Thyroid gland (tissue), 4 donors: ENCODE results near the gene ZRSR2. TPM values are rescaled to one million over a fixed set of nuclear protein-coding genes. Genes with fewer than 3 reads are reported as not detected.
"Not testable (repeated sequence)": the region's sequence is repeated elsewhere in the genome, so short reads cannot be mapped to it uniquely, and the experiment has no call there.

Experiments used
- DNase-seq, 2 donors: peaks; one replicate each; pipeline ENCODE4 v3.0.0-alpha.2; 2019
- H3K27ac ChIP-seq, 3 donors: fragments of 200-600 bp; sonication (generic); 1 replicate in 2 of 3; 2 replicates in 1 of 3; pipeline ENCODE4 v1.5.1; 2016 to 2019; ENCODE audit warnings: mild to moderate bottlenecking in 1 of 3, moderate library complexity in 1 of 3
- H3K27me3 ChIP-seq: fragments of 200-600 bp; sonication (generic); one replicate; pipeline ENCODE4 v1.5.1; 2019
- H3K36me3 ChIP-seq, 2 donors: fragments of 200-600 bp; sonication (generic); one replicate each; pipeline ENCODE4 v1.5.1; 2016 to 2019
- H3K4me1 ChIP-seq, 2 donors: fragments of 200-600 bp; sonication (generic); one replicate each; pipeline ENCODE4 v1.5.1; 2017 to 2019
- H3K4me3 ChIP-seq, 3 donors: fragments of 200-600 bp; sonication (generic); replicated peaks in 1 of 3; 1 replicate in 2 of 3; 2 replicates in 1 of 3; pipeline ENCODE4 v1.5.1; 2016; ENCODE audit warnings: mild to moderate bottlenecking in 1 of 3
- H3K9me3 ChIP-seq: fragments of 200-600 bp; sonication (generic); one replicate; pipeline ENCODE4 v1.5.1; 2017
- CTCF ChIP-seq, 6 experiments: fragments of 200-600 bp in 3 of 6; fragments of 450-650 bp in 3 of 6; sonication (generic) in 3 of 6; IDR thresholded peaks; one replicate each; pipeline ENCODE4 v1.5.1; 2016 to 2019; ENCODE audit warnings: antibody characterized with exemption in 6 of 6, mild to moderate bottlenecking in 2 of 6, inconsistent platforms in 1 of 6, moderate library complexity in 1 of 6
- POLR2A ChIP-seq, 2 donors: fragments of 450-650 bp; IDR thresholded peaks; one replicate each; pipeline ENCODE4 v1.6.1; 2017; ENCODE audit warnings: antibody characterized with exemption in 2 of 2, mild to moderate bottlenecking in 2 of 2, moderate library complexity in 1 of 2
- WGBS, 2 donors: methylation state at CpG; one replicate each; pipeline ENCODE4 v1.1.5; 2017; 5-methylcytosine and 5-hydroxymethylcytosine counted together
- intact Hi-C: fragments of 100-400 bp; cut with DNase I; formaldehyde crosslinking; loops from one replicate; pipeline ENCODE4 v1.15.1; 2023
- total RNA-seq, 4 donors: library from RNA; depleted of rRNA; stranded (reverse); fragments of >200 nt; gene quantifications; one replicate each; pipeline ENCODE4 v1.2.3, GENCODE V29; 2016

Gene ZRSR2
- total RNA-seq, 4 donors from 2014 or later = 3.3 to 106 (median 13.2) TPM

GRCh38 chrX:15820106-15821073, 30.1 kb downstream of the ZRSR2 start:
- H3K4me3 ChIP-seq = no peak overlapping the region
- no peaks in the 10 kb centered on the region for H3K27me3 ChIP-seq
- no peak for DNase-seq
- no peaks in the 10 kb centered on the region for H3K9me3 ChIP-seq
- no peaks in the 10 kb centered on the region for H3K4me1 ChIP-seq
- WGBS, 2 donors = 72 to 87% methylated on average over 14 of the region's 14 CpGs
- no peak overlapping the region for H3K27ac ChIP-seq
- intact Hi-C loops = no loop called here
- H3K36me3 ChIP-seq = peaks cover 29 to 57% of the 10 kb centered on the region in 2 donors
- TF ChIP-seq CTCF (IDR thresholded peaks at IDR 0.05) = no peak
- TF ChIP-seq POLR2A (IDR thresholded peaks at IDR 0.05) = no peak

GRCh38 chrX:15822922-15823321, 32.6 kb downstream of the ZRSR2 start:
- H3K9me3 ChIP-seq = no peaks in the 10 kb centered on the region
- H3K27me3 ChIP-seq = no peaks in the 10 kb centered on the region
- no peak for DNase-seq
- TF ChIP-seq POLR2A (IDR thresholded peaks at IDR 0.05) (no peak), CTCF (IDR thresholded peaks at IDR 0.05) (no peak)
- WGBS, 2 donors = 95 to 98% methylated on average over 22 to 23 of the region's 23 CpGs
- no peaks in the 10 kb centered on the region for H3K4me1 ChIP-seq
- intact Hi-C loops = no loop called here
- H3K27ac ChIP-seq = no peak overlapping the region
- H3K4me3 ChIP-seq = no peak overlapping the region
- peaks cover 13 to 36% of the 10 kb centered on the region in 2 donors for H3K36me3 ChIP-seq

- TF ChIP-seq CTCF (IDR thresholded peaks at IDR 0.05) (no peak), POLR2A (IDR thresholded peaks at IDR 0.05) (no peak)
- WGBS, 2 donors = 79 to 88% methylated on average over 5 of the region's 5 CpGs
- H3K27me3 ChIP-seq = no peaks in the 10 kb centered on the region
- H3K36me3 ChIP-seq = peaks cover 7 to 17% of the 10 kb centered on the region in 2 donors
- no peak overlapping the region for H3K27ac ChIP-seq
- no peak for DNase-seq
- H3K9me3 ChIP-seq = no peaks in the 10 kb centered on the region
- H3K4me3 ChIP-seq = no peak overlapping the region
- no peaks in the 10 kb centered on the region for H3K4me1 ChIP-seq
- intact Hi-C loops = no loop called here
Observed at GRCh38 chrX:15825936-15826335, 35.7 kb downstream of the ZRSR2 start.

GRCh38 chrX:15829217-15829616, 38.9 kb downstream of the ZRSR2 start:
- H3K27ac ChIP-seq = no peak overlapping the region
- H3K4me1 ChIP-seq = no peaks in the 10 kb centered on the region
- DNase-seq = no peak
- H3K4me3 ChIP-seq = no peak overlapping the region
- TF ChIP-seq POLR2A (IDR thresholded peaks at IDR 0.05) (no peak), CTCF (IDR thresholded peaks at IDR 0.05) (no peak)
- WGBS, 2 donors = 71 to 78% methylated on average over 1 of the region's 1 CpG
- intact Hi-C loops = no loop called here
- no peaks in the 10 kb centered on the region for H3K9me3 ChIP-seq
- H3K36me3 ChIP-seq = no peaks in the 10 kb centered on the region
- no peaks in the 10 kb centered on the region for H3K27me3 ChIP-seq

GRCh38 chrX:15831347-15831746, 41.1 kb downstream of the ZRSR2 start:
- 86 to 91% methylated on average over 1 of the region's 2 CpGs for WGBS, 2 donors
- H3K4me3 ChIP-seq, H3K36me3 ChIP-seq, H3K4me1 ChIP-seq, H3K27ac ChIP-seq, H3K27me3 ChIP-seq, intact Hi-C loops, H3K9me3 ChIP-seq, DNase-seq: not testable (repeated sequence)
